NCI-H446 treated with DMSO at 0.1 percent for 48 hours (cell line): ENCODE data around the gene WWC2.
"Not testable (repeated sequence)": the region's sequence is repeated elsewhere in the genome, so short reads cannot be mapped to it uniquely, and the experiment has no call there.

ENCODE experiments used
- DNase-seq: peaks from one replicate; lab custom pipeline; 2025; lab: John Stamatoyannopoulos, UW

Gene WWC2

DNA sequence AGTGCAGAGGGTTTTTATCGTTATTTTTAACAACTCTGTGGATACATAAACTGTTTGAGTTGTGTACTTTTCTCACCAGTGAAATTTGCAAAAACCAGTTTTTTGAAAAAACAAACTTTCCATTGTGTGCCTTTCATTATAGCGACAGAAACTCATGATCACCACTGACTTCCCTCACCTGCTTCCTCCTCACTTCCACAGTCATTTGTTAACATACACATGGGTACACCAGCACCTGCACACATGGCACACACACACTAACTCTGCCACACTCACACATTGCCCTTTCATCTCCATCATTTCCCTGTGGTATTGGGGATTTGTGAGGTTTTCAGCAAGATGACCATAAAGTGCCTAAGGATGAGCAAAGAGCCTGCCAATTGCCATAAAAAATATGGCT, 200.4 kb downstream of the WWC2 start:
- no peak for DNase-seq

DNA sequence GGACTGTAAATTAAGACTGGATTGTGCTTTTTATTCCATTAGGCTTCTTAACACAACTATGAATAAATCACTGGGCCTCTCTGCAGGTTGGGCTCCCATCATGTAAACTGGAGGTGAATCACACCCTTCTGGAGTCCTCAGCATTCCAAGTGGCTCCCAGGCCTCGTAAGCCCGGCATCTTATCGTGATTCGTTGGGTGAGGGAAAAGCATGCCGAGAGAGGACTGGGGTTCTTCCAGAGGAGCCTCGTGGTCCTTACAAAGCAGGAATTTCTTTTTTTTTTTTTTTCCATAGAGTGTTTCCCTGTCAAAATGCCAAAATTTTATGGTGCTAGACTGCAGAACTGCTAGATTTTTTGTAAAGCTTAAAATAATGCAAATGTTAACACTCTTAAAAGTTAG, 201.0 kb downstream of the WWC2 start:
- no peak for DNase-seq

DNA sequence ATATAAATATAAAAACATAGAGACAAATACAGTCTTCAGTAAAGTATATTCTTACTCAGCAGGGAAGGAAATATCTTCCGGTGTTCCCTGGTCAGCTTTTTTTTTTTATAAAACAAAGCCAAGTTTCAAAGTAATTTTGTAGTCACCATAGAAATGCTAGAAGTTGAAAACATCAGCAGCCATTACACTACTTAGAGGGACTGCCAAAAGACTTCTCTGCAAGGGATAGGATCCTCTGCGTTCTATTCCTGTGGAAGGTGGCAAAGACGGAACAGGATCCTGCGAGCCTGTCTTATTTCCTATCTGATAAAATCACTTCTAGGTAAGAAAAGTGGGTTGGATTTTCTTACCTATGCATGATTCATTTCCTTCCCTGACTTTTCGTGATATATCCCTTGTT, 201.6 kb downstream of the WWC2 start:
- DNase-seq = no peak

DNA sequence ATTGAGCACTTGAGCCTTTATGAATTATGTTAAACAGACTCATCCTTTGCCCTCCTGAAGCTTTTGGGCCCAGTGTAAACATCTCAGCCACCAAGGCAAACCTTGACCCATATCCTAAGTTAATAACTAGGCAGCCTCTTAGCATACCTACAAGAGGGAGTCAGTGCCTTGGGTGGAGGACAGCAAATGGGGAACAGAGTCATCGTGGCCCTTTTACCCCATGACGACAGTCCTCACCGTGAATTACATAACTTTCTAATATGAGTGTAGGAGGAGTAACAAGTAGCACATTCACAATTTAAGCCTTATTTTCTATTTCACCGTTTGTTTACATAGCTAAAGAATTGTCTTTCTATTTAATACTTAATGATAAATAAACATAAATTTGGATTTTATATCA, 204.2 kb downstream of the WWC2 start:
- DNase-seq = no peak

DNA sequence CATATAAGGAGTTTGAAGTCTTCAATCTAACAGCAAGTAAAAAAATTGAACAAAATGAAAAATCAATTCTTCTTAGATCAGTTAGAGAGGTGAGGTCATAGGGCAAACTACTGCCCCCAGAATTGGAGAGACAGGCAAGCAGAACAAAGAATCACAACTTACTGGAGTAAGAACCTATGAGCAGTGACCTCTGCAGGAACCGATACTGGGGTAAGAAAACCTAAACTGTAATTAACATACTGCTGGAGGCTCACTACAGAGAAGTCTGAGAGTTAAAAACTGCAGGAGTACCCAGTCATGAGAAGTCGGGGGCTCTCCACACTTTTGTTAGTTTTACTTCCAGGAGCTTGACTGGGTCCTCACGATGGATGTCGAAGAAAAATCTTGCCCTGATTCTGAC, 205.0 kb downstream of the WWC2 start:
- no peak for DNase-seq

DNA sequence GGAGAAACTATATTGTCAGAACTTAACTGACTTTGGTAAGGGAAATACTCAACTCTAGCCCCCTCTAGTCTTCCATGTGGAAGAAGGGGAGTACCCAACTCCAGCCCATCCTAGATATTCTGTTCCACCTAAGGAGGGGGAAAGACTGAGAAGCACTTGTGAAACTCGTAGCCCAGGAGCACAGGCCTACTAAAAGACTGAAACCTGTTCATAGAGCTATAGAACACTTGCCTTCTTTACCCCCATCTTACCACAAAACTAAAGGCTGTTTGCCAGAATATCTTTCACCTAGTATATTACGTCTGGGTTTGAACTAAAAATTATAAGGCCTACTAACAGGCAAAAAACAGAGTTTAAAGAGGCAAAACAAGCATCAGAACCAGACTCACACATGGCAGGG, 205.5 kb downstream of the WWC2 start:
- no peak for DNase-seq

DNA sequence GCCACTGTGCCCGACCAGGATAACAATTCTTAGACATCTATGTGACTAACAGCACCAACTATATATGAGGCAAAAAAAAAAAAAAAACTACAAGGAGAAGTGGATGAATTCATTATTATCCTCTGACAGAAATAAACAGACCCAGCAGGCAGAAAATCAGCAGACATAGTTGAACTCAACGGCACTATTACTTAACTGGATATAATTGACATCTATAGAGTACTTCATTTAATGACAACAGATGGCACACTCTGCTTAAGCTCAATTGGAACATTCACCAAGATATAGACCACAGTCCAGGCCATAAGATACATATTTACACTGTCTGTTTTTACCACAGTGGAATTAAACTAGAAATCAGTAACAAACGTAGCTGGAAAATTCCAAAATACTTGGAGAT, 207.8 kb downstream of the WWC2 start:
- no peak for DNase-seq

DNA sequence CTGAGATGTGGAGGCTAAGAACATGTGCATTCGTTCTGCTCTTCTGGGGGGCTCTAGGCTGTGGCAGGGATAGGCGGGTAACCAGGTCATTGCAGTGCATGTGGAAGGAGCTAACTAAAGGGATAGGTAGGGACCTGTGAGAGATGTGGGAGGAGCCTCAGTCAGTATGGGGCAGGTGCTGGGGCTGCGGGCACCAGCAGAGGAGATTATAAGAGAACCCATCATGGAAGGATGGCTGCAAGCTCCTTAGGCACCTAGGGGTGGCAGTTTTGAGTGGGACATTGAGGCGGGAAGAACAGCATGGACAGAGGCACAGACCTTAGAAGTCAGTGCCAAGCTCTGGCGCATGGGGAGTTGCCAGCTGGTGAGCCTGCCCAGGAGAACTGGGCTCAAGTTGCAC, 213.8 kb downstream of the WWC2 start:
- no peak for DNase-seq

DNA sequence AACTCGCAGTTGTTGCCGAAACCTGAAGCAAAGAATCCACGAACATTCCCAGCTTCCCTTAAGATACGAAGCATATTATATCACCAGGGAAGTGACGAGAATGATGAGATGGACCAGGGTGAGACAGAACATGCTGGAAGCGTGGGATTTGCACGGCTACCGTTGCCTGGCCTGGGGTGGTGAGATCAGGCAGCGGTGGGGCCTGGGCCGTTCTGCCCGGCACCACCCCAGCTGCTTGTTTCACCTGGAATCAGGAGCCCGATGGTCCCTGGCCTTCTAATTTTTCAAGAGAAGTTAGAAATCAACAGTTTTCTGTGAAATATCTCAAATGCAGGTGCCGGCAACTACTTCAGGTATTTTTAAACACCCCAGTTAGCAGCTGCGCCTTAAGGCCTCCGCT, 215.3 kb downstream of the WWC2 start:
- no peak for DNase-seq

DNA sequence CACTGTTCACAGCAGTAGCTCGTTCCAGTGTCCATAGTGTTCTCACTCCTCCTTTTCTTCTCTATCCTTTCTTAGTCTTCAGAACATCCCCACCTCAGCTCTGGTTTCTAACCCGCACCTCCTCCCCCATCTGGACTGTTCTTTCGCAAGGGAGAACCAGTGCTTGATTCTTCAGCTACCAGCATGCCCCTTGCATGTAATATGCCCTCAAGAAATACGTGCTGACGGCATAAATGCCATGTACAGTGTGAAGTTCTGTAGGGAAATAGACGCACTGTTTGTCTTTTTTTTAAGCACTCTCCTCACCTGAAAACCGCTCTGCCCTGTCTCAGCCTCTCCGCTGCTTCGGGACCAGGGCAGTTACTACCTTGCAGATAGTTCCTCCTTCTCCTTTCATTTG, 215.7 kb downstream of the WWC2 start:
- DNase-seq = no peak

DNA sequence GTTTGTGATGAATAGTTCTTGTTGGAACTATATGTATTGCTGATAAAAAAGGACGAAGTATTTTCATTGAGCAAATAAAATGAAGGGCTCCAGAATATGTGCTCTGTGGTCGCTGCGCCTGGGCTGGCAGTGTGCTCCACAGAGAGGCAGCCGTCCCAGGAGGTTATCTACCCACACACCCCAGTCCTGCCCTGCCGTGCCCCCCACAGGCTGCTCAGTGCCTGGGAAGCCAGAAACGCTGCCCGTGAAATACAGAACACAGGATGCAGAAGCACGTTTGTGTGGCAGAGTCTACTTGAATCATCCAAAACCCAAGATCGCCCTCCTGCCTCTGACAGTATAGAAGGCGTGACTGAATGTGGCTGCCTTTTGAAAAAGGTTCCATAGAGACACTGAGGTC, 219.6 kb downstream of the WWC2 start:
- no peak for DNase-seq

DNA sequence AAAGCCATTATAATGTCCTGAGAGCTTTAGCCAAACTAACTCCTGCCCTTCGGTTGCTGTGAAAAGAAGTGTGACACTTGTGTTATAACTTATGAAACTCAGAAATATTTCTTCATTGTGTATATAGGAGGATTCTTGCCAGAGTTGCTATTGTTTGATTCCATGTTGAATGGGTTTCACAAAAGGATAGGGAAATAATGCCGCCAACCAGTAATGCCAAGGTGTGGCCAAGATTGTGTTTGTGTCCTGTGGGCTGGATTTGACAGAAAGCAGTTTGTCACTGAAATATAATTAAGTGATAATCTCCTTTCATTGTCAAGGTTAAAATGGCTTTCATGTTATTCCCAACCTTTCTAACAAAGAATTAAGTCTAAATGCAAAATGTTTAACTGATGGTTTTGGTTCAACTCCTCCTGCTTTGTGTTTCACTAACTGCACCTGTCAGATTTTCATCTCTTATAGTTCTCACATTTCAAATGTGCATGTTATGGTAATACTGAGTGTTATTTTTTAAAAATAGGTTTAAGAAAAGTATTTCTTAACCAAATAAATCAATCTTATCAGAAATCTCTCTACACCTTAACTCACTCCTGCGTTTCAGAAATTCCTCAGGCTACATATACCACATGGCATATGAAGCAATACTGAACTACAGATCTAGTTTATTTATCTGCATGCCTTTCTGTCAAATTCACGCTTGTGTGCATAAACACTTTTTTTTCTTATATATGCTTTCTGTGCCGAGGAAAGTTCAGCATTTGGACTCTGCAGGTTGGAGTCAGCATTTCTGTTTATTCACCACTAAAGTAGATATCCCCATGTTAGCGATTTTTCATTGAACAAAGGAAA, 221.4 kb downstream of the WWC2 start, which contains the start of gene CLDN22:
CLDN22 (minus strand) TSS at position 66 of the 849 bp plus-strand sequence; CDS start at position 8, 58 bp downstream.
- no peak for DNase-seq

DNA sequence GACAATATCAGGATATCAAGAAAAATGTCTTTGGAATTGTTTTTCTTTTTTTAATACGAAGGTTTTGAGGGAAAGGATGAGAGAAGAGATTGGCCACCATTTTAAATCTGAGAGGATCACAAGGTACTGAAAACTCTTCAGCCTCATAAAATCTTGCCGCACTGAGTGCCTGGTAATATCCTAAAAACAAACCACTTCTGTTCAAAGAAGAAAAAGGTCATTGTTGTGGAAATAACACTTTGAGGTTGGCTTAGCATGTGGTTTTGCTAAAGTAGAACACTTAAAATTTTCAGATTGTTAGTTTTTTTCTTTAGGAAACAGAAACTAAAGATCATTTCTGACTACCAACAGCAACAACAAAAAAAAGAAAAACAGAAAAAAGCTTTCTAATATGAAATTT, 222.0 kb downstream of the WWC2 start:
- DNase-seq = no peak

DNA sequence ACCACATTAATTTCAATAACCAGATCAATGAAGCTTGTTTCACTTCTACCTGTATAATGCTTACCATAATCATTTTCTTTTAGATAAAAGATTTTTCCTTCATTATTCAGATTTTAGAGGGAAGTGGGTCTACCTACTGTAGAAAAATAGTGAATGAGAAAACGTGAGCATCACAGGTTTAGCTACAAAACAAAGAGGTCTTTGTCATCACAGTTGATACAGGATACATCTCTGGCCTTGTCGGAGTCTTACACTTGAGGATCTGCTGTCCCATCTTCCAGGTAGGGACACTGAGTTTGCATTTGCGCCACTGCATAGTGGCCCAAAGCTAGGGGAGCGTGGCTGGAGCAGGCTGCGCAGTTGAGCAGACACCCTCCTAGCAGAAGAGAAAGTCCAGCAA, 222.5 kb downstream of the WWC2 start:
- no peak for DNase-seq

DNA sequence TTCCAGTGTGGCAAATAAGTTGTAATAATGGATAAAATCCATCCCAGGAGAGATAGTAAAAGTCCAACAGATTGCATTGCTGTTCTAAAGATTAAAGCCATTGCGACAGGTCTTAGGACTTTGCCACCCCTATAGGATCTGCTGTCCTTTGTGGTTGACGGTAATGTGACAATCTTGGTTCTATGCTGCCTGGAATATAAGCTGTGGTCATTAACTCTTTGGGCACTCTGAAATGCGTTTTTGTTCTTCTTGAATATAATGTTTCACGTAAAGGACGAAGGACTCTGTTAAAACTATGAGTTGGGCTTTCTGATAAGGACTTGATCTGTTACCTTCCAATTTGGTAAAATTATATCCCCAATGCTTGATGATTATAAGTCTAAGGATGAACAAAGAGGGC, 223.3 kb downstream of the WWC2 start, which contains the start of gene CLDN24:
CLDN24 (minus strand) TSS at position 101 of the 400 bp plus-strand sequence; CDS start at position 101, 0 bp downstream.
- DNase-seq = no peak

DNA sequence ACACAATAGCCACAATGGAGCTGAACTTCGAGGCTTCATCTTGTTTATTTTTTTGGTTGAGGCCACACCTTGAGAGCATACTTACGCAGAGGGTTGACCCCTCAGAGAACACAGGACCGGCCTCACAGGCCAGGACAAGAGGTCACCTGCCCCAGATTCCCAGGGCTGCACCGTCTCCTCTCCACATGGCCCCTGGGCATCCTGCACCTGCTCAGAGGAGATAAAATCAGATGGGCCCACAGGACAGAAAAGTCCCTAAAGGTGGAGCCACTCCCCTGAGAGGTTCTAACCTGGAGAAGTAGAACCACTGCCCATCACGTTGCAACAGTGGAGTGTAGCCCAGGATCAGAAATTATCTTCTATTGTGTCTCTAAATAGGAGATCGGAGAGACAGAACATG, 224.2 kb downstream of the WWC2 start:
- no peak for DNase-seq

DNA sequence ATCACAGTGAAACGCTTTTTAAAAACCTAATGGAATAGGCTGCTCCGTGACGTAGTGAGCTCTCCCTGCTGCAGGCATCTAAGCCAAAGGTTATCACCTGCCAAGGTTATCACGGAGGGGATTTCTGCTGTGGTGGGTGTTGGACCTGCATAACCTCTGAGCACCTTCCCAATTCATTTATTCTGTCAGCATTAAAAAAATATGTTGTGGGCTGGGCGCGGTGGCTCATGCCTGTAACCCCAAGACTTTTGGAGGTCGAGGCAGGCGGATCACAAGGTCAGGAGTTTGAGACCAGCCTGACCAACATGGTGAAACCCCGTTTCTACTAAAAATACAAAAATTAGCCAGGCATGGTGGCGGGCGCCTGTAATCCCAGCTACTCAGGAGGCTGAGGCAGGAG, 225.0 kb downstream of the WWC2 start:
- DNase-seq = not testable (repeated sequence)

DNA sequence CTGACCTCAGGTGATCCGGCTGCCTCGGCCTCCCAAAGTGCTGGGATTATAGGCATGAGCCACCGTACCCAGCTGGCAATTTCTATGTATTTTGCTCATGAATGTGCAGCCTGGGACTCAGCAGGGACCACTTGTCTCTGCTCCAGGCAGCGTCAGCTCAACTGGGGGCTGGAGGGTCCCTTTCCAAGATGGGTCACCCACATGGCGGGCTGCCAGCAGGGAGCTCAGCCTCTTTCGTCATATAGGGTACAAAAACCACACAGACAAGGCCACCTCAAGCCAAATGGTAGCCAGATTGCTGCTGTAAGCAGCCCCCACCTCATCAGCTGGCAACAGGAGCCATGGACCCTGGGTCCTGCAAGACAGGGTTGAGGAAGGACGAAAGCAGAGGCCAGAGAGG, 225.6 kb downstream of the WWC2 start:
- no peak for DNase-seq

DNA sequence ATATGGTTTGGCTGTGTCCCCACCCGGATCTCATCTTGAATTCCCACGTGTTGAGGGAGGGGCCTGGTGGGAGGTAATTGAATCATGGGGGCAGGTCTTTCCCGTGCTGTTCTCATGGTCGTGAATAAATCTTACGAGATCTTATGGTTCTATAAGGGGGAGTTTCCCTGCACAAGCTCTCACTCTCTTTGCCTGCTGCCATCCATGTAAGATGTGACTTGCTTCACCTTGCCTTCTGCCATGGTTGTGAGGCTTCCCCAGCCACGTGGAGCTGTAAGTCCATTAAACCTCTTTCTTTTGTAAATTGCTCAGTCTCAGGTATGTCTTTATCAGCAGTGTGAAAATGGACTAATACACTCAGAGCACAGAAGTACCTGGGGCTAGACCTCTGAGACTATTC, 227.3 kb downstream of the WWC2 start:
- DNase-seq = not testable (repeated sequence)

DNA sequence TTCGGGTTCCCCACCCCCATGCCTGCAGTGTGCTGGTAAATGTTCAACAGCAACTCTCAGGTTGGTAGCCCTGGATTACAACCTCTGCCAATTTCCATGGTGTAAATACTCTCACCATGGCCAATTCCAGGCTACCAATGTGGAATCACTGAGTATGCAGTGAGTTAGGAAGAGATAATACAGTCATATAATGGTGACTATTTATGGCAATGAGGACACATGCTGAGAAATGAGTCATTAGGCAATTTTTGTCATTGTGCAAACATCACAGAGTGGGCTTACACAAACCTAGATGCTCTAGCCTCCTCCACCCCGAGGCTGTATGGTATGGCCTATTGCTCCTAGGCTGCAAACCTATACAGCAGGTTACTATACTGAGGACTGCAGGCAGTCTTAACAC, 227.8 kb downstream of the WWC2 start:
- no peak for DNase-seq

DNA sequence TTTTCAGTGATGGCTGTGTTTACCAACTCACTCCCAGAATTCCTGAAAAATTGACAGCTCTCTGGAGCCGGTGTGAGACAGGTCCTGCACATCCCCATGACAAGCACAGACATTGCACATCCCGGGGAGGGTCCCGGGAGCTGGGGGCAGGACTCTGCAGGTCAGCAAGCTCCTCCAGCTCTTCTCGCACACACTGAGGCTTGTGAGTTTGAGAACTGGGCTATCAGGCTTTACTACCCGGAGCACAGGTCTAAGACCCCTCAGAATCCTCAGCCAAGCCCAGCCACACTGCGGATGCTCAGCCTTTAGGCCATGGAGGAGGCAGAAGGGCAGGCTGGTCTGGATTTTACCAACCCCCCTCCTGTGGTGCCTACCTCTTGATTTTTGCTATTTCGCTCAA, 228.8 kb downstream of the WWC2 start:
- DNase-seq = no peak

DNA sequence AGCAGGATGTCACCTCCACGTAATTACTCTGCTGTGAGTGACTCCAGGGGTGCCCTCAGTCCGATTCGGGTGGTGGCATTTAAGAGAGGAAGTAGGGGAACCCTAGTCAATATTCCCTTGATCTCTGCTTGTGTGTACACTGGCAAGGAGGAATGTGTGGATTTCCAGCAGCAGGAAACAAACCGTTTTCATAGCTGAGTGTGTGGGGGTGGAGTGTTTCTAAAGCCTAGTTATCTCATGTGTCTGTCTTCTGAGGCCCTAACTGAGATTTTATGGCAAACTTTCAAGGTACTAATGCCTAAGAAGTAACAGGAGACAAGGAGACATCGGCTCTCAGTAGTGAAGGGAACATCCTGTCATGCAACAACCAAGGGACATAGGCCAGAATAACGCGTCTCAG, 229.8 kb downstream of the WWC2 start:
- DNase-seq = no peak

DNA sequence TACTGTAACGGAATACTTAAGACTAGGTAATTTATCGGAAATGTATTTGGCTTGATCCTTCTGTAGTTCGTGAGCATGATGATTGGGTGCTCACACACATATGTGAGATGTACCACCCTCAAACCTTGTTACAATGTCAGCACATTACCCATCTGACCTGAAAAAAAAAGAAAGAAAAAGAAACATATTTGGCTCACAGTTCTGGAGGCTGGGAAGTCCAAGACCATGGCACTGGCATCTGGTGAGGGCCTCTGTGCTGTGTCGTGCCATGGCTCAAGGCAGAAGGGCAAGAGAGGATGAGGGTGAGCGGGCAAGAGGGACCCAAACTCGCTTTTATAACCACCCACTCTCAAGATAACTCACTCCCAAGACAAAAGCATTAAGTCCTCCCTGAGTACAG, 230.2 kb downstream of the WWC2 start:
- no peak for DNase-seq
